ENCODE results near the gene POLR3K.

GRCh38 chr16:100989-101388, 47.6 kb upstream of the POLR3K start:
- no peak for TF ChIP-seq POLR2A (IDR thresholded peaks at IDR 0.05; ENCODE audit: low read length)
- no peak for TF ChIP-seq CTCF (IDR thresholded peaks at IDR 0.05)
- no peak for TF ChIP-seq RAD21 (conservative IDR thresholded peaks at IDR 0.05 in 1 of 2, IDR thresholded peaks at IDR 0.05 in 1 of 2)
- no peak for TF ChIP-seq HMGXB4 (CRISPR knock-in tag; IDR thresholded peaks at IDR 0.05; ENCODE audit: borderline replicate concordance)
- TF ChIP-seq RNF2 (IDR thresholded peaks at IDR 0.05; ENCODE audit: borderline replicate concordance, low read depth) = no peak
- TF ChIP-seq USF2 (IDR thresholded peaks at IDR 0.05) = no peak
- TF ChIP-seq BHLHE40 (IDR thresholded peaks at IDR 0.05; ENCODE audit: low read depth, low read length) = no peak
- TF ChIP-seq CBX2 (IDR thresholded peaks at IDR 0.05; ENCODE audit: borderline replicate concordance, low read depth) = no peak
- TF ChIP-seq ZFP36 (IDR thresholded peaks at IDR 0.05; ENCODE audit: borderline replicate concordance, partially characterized antibody) = no peak
- no peak for TF ChIP-seq HDAC2 (IDR thresholded peaks at IDR 0.05)
- TF ChIP-seq ESRRA (IDR thresholded peaks at IDR 0.05; ENCODE audit: borderline replicate concordance, low read length) = no peak
